ENCODE measurements around the gene LHFPL2. TPM values are rescaled to one million over a fixed set of nuclear protein-coding genes. Genes with fewer than 3 reads are reported as not detected.

LHFPL2 gene
- polyA plus RNA-seq, 4 donors: 48.4 to 62.2 (median 56.3) TPM

DNA sequence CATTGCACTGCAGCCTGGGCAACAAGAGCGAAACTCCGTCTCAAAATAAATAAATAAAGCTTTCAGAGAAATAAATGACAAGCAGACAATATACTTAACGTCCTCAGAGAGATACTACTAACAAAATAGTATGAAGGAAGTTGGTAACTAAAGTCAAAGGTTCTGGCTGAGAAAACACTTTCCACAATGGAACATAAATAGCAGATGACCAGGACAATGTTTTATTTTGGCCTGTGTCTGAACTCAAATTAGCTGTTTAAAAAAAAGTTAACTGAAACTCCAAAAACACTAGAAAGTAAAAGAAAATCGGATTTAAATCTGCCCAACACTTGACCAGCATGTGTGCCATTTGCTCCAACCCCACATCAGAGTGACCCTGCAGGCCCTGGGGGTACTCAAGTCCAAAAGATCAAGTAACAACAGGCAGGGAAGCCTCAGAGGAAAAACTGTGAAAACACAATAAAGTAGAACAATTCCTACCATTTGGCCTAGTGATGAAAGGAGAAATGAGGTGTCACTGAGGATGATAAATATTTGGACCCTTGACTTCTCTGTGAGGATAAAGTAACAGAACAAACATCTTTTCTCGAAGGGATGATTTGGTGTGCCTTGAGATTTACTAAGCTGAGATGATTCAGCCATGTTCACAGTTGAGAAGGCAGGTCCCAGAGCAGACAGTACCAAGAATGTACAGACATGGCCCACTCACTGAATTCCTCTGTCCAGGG, 47.7 kb downstream of the LHFPL2 start:
- peak in 1 of 4 donors; percentile 78 for DNase-seq (ENCODE audit: low read depth in 4 of 4, low spot score in 3 of 4)

DNA sequence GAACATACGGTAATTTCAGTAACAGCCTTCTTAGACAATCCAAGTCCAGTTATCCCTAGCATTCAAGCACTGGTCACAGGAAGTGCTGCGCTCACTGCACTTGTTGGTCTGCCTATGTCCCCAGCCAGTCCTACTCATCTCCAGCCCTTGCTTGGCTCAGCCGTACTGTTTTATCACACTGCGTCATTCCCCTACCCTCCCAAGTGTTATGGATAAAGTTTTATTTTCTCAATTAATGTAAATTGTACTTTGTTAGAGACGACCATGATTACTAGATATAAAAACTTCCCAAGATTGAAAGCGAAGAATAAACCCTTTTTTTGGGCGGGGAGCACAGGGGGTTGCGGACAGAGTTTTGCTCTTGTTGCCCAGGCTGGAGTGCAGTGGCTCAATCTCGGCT, 49.6 kb downstream of the LHFPL2 start:
- no peak for DNase-seq (ENCODE audit: low read depth in 4 of 4, low spot score in 3 of 4)

DNA sequence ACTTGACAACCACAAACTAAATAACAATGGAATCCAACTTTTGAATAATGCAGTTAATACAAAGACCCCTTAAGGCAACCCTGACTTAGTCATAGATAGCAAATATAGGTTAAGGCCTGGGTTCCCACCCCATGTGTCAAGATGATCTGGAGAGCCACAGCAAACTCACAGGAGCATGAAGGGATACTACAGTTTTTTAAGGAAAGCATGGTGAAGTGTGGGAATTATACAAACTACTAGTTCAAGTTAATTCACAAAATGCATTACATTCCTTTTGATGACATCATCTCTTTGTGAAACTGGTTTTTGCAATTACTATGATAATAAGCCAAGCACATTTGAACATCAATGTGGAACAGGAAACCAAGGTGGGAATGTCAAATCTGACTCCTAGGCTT, 50.6 kb downstream of the LHFPL2 start:
- no peak for DNase-seq (ENCODE audit: low read depth in 4 of 4, low spot score in 3 of 4)

DNA sequence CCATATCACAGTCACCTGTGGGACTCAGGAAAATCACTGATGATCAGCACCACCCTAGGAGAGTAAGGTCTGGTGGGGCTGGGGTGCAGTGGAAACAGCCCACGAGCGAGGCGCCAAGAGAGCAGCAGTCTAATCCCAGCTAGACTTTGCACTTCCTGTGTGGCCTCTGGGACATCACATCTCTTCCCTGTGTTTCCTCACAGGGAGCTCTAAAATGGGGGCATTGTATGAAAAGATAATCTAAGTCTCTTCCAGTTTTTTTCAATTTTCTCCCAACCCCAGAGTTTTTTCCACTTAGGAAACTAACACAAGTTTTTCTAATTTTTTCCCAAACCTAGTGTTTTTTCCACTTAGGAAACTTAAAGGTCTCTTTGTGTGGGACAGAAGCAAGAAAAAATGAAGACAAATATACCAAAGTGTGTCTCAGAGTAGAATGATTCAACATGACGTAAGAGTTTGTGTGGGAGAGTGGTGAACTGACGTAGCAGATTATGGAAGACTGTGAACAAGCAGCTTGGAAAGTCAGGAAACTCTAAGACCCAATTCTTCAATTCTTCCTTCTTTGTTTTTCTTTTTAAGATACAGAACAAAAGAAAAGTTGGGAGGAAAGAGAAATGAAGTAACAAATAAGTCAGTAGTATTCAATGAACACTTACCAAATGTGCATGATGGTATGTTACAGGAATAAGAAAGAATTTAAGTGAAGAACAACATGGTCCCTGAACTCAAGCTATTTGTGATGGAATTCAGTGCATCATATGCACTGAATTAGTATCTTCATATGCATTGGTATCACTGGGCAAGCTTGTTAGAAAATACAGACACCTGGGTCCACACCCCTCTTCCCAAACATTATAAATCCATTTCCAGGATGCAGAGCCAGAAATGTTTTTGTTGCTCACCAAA, 51.3 kb downstream of the LHFPL2 start:
- no peak for DNase-seq (ENCODE audit: low read depth in 4 of 4, low spot score in 3 of 4)

DNA sequence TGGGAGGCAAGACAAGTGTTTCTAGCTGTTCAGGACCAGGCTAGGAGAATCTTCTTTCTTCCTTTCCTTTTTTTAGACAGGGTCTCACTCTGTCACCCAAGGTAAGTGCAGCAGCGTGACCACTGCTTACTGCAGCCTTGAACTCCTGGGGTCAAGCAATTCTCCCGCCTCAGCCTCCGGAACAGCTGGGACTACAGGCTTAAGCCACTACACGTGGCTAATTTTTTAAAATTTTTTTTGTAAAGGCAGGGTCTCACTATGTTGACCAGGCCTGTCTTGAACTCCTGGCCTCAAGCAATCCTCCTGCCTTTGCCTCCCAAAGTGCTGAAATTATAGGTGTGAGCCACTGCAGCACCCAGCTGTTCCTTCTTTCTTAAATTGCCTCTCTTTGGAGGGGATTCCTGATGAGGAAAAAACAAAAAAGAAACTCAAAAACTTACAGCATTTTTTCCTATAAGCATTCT, 53.1 kb downstream of the LHFPL2 start:
- no peak for DNase-seq (ENCODE audit: low read depth in 4 of 4, low spot score in 3 of 4)

DNA sequence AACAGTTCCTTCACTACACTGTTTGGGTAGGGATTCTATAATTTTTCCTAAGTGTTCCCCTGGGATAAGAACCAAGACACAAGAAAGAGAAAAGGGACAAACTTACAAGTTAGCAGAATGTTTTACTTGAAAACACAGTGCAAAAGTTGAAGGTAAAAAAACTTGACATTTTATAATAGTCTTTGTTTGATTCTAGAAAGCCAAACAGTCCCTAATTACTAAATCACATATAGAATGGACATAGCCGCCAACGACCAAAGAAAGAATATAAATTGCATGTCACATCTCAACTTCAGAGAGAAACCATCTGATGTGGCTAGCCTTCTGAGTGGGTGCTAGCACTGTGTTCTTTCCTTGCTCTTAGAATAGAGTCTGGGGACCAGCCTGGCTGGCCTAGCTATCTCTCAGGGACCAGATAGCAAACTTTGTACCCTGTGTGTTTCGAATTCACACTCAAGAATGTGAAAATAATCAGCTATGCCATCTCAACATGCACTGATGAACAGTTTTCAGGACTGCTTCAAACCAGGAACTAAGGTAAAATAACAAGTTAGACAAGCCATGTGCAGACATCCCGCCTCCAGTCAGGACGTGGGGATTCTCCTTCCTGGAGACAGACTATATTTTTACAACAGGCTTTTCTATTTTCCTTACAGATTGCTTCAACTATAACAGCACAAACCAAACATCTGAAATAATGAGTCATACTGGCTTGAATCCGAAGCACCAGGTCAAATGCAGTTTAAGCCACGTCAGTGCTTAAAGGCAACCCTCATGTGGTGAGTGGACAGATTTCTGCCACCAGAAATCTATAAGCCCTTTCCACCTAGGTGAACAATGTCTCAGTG, 53.7 kb downstream of the LHFPL2 start:
- peak in 2 of 4 donors; percentile 65 for DNase-seq (ENCODE audit: low read depth in 4 of 4, low spot score in 3 of 4)

DNA sequence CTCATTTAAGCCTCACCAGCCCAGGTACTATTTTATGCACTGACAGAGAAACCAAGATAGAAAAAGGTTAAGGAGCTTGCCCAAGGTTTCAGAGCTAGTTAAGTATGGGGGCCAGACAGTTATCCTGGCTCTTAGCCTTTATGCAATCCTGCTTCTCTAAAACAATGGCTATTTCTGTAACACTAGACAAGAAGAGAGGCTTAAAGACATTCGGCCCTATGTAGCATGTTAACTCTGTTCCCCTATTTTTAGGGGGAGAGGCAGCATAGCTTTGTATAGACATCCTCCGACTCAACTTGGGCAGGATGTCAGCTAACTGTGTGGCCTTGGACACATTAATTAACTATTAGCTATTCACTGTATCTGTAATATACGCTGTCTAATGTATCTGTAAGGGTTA, 54.6 kb downstream of the LHFPL2 start:
- DNase-seq (ENCODE audit: low read depth in 4 of 4, low spot score in 3 of 4): no peak

DNA sequence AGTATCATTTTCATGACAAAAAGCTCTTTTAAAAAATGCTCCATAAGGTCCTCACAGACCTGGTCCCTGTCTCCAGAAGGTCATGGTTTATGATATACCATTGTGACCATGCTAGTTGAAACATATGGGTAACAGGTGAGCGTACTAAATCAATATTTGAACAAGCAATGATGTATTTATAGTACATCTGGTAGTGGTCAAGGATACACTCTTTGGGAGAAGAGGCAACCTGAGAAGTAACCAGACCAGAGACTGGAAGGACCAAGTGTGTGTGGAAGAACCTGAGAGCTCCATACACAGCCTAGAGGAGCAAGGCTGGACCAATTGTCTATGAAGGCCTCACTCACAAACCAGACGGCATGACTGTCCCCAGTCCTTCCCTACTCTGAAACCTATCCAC, 55.1 kb downstream of the LHFPL2 start:
- no peak for DNase-seq (ENCODE audit: low read depth in 4 of 4, low spot score in 3 of 4)

DNA sequence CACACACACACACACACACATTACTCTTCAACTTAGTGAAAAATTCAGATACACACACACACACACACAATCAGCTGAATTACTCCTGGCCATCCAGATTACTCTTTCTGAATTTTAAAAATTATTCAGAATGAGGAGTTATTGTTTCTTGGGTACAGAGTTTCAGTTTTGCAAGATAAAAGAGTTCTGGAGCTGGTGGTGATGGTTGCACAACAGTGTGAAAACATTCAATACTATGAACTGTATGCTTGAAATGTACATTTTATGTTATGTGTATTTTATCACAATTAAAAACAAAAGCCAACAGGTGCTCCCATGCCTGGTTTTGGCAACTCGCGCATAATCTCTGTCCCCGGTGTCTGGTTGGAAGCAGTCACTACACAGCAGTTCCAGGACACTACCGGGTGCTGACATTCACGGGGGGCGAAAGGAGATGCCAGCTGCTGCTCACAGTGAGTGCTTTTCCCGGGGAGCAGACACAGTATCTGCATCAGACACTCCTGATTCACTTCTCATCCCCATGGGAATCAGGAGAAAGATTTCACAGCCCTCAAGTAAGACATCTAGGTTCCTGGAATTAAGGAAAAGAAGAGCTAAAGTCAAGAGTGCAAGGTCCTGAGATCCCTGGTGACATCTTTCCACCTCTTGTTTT, 55.7 kb downstream of the LHFPL2 start:
- no peak for DNase-seq (ENCODE audit: low read depth in 4 of 4, low spot score in 3 of 4)

DNA sequence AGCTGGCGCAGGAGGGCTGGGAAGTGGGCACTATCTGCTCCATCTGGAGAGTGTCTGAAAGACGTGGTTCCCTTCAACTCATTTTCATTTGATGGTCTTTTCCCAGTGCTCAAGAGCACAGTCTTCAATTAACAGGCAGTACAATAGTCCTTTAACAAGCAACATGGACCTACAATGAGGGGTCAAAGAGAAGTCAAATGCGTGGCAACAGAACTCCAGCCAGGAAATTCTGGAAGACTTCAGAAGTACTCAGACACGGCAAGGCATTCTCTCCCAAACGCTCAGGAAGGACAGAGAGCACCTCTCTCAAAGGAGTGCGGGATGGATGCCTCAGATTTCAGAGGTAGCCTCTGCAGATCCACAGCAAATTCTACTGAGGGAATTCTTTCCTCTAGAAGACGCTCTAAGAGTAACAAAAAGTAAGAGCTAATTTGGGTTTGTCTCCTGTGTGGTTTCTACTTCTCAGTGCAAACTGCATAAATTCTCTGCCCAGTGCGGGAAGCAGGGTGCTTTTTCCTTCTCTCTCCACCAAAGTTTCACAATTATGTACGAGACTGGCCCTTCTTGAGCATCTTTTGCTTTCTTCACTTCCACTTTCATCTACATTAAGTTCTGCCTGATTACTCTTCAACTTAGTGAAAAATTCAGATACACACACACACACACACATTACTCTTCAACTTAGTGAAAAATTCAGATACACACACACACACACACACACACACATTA, 56.4 kb downstream of the LHFPL2 start:
- DNase-seq (ENCODE audit: low read depth in 4 of 4, low spot score in 3 of 4): no peak

DNA sequence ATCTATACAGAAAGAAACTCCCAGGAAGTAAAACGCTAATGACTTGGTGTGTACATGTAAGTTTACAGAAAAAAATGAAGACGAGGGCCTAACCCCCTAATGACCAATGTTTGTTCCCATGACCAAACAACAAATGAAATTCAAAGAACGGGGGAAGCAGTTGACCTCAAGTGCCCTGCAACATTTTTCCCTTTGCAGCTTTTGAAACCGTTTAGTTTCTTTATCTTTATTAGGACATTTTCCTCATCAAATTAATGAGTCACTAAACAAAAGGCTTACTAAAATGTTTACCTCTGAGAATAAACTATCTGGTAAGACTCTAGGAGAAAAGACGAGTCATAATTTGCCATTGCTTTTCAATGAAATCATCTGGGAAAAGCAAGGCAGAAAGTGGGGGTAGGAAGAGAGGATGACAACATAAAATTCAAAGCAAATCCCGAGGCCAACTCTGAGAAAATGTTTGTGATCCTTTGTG, 57.4 kb downstream of the LHFPL2 start:
- no peak for DNase-seq (ENCODE audit: low read depth in 4 of 4, low spot score in 3 of 4)

DNA sequence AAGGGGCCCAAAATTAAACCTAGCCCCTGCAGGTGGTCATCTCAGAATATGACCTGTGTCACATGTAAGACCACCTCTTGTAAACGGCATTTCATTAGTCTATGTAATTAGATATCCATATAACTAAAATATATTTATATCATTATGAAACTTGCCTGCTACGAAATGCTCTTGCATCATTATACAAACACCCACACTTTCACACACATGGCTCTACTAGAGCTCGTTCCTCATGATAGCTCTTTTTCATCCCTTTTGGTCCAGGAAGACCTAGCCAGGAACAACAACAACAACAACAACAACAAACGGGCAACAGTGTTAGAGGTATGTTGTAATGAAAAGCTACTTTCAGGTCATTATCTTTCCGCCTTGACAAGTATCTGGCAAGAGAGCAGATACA, 58.6 kb downstream of the LHFPL2 start:
- no peak for DNase-seq (ENCODE audit: low read depth in 4 of 4, low spot score in 3 of 4)

DNA sequence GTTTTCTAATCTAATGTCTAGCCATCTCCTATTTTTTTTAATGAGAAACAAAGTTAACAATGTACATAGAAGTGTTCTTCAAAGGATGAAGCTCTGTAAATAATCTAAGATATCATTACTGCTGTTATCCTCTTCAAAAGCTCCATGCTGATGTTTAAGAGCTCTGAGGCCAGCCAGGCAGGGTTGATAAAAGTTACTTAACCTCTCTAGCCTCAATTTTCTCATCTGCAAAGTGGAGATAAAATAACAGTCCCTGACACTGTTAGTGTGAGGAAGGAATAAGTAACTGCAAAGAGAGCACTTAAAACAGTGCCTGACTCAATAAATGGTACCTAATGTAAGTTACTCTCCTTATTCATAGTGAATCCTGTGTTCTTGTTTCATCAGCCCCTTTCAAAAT, 60.1 kb downstream of the LHFPL2 start:
- no peak for DNase-seq (ENCODE audit: low read depth in 4 of 4, low spot score in 3 of 4)

DNA sequence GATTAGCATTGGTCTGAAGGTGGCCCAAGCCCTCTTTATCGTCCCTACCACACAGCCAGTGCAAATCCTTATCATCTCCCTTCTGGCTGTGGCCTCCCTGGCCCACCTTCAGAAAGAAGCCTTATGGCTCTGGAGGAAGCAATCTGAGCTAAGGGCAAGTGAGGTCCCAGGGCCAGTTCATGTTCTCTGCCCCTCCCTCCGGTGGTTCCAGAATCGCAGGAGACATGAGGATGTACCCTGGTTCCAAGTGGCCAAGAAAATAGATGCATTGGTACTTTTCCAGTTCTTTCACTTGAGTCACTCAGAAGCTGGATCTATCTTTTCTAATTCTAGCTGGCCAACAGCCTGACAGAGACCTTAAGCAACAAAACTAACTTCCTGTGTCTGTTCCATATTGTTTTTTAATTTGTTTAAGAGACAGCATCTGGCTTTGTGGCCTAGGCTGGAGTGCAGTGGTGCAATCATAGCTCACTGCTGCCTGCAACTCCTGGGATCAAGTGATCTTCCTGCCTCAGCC, 60.7 kb downstream of the LHFPL2 start:
- DNase-seq (ENCODE audit: low read depth in 4 of 4, low spot score in 3 of 4): no peak

DNA sequence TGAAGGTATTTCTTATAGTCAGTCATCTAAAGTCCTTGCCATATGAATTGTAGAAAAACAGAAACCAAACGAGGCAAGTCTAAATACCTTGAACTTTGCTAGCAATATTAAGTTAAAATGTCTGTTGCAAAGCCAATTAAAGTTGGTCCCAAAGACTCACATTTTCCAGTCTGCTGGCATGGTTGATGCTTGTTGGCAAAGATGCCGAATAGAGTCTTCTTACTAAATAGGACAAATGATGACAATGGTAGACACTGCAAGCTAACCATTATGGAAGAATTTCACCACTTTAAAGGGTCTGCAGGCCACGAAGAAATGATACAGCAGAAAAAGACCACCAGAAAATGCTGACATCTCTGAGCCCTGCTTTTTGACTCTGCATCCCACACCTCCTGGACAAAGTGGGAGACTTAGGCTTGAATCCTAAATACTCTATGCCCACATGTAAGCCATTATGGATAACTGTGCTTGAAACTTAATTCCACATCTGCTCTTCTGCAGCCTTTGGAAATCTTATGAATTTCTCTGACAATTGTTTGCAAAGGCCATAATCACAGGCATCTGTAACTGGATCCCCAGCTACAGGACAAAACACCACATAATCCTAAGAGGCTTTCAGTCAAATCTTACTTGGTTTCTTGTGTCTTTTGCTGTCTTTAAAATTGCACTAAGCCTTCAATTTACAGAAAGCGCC, 61.3 kb downstream of the LHFPL2 start:
- DNase-seq (ENCODE audit: low read depth in 4 of 4, low spot score in 3 of 4): no peak

DNA sequence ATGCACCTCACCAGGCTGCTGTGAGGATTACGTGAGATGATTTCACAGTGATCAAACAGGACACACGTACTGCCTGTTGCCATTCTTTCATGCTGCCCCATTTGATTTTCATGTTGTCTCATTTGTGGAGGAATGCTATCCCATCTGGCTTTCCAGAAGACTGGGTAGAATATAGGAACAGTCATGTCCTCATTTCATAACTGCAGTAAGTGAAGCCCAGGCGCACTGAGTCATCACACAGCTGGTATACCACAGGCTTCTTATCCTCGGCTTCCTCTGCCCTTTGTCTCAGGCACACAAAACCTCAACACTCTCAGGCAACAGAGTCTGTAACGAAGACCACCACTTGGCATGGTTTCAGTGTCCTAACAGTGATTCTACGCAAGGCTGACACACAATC, 62.3 kb downstream of the LHFPL2 start:
- DNase-seq (ENCODE audit: low read depth in 4 of 4, low spot score in 3 of 4): no peak

DNA sequence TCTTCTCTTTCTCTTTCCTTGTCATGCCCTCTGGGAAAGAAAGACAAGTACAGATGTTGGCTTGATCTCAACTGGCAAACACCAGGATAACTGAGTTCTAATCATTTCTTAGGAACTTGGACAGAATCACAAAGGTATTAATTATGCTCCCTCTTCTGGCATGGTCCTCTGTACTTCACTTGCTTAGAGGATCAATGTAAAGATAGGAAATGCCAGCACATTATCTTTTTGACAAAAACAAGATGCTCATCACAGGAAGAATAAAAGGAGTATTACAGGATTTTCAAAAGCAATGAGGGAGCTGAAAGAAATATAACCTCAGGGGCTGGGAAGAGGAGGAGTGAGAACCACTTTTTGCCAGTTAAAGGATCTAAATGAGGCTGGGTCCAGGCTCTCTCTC, 70.6 kb downstream of the LHFPL2 start:
- no peak for DNase-seq (ENCODE audit: low read depth in 4 of 4, low spot score in 3 of 4)

DNA sequence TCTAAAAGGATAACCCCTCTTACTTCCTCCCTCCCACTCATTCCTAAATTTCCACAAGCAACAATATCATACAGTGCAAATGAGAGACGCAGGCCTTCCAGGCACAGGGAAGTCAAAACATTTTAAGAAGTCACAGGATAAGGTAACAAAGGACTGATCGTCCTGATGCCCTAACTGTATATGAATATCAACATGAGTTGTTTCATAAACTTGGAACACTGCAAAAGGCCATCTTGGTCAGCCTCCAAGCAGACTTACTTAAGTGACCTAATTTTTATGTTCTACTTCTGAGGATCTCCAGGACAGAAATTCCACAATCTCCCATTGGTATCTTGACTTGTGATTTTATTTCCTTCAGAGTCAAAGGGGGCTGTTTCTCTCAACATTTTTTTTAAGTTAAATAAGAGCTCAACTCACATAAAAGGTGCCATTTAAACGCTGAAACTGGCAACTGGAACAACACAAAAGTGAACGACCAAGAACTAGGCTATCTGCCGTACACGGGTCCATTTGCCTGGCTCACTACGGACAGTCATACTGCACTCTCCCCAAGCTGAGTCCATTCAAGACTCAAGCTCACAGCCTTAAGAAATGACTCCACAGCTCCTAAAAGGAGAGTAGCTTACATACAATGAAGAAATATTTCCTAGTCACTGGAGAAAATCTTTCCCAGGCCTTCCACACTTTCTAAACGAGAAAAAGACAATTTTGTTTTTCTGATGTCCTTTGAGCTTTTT, 71.3 kb downstream of the LHFPL2 start:
- no peak for DNase-seq (ENCODE audit: low read depth in 4 of 4, low spot score in 3 of 4)

Data from left renal pelvis (tissue), 4 donors.